Stimulated activated CD8-positive, alpha-beta memory T cell treated with anti-CD3 and anti-CD28 coated beads, Interleukin-7, amount 100 ng/mL, for 48 hours (primary cell): ENCODE results near the gene NKD1.
"Not testable (repeated sequence)": the region's sequence is repeated elsewhere in the genome, so short reads cannot be mapped to it uniquely, and the experiment has no call there.

ENCODE experiments used
- DNase-seq, 2 donors: peaks; one replicate each; pipeline ENCODE4 v3.0.0-alpha.2; 2020; ENCODE audit warnings: low read depth in 1 of 2; ENCODE audit errors: extremely low read depth in 1 of 2

Gene NKD1

GRCh38 chr16:50574745-50575136 is 26.5 kb downstream of the NKD1 start:
- DNase-seq: no peak

GRCh38 chr16:50575743-50576142 is 27.5 kb downstream of the NKD1 start:
- no peak for DNase-seq

GRCh38 chr16:50576403-50577113 is 28.4 kb downstream of the NKD1 start:
- DNase-seq: no peak

- no peak for DNase-seq
These were observed 29.9 kb downstream of the NKD1 start for GRCh38 chr16:50578137-50578536.

GRCh38 chr16:50579373-50579772 is 31.2 kb downstream of the NKD1 start:
- DNase-seq: not testable (repeated sequence)

- no peak for DNase-seq
These were observed 32.1 kb downstream of the NKD1 start for GRCh38 chr16:50580180-50580798.

GRCh38 chr16:50581845-50582244 is 33.6 kb downstream of the NKD1 start:
- DNase-seq: no peak

- DNase-seq: no peak
These were observed 35.0 kb downstream of the NKD1 start for GRCh38 chr16:50583211-50583610.

- no peak for DNase-seq
These were observed 36.0 kb downstream of the NKD1 start for GRCh38 chr16:50584033-50584722.

- DNase-seq: no peak
These were observed 37.2 kb downstream of the NKD1 start for GRCh38 chr16:50585331-50585776.

GRCh38 chr16:50587543-50587942 is 39.3 kb downstream of the NKD1 start:
- DNase-seq: no peak

- no peak for DNase-seq
These were observed 40.1 kb downstream of the NKD1 start for GRCh38 chr16:50588276-50588675.

- DNase-seq: no peak
These were observed 43.0 kb downstream of the NKD1 start for GRCh38 chr16:50591209-50591608.

GRCh38 chr16:50591800-50592771 is 43.9 kb downstream of the NKD1 start:
- DNase-seq: no peak

- DNase-seq: no peak
These were observed 44.8 kb downstream of the NKD1 start for GRCh38 chr16:50592996-50593395.

GRCh38 chr16:50593410-50594150 is 45.4 kb downstream of the NKD1 start:
- DNase-seq: no peak

GRCh38 chr16:50594308-50595260 is 46.4 kb downstream of the NKD1 start:
- DNase-seq: no peak

- DNase-seq: no peak
These were observed 47.7 kb downstream of the NKD1 start for GRCh38 chr16:50595859-50596258.
